Measurements from ENCODE around the gene GLMP. TPM values are rescaled to one million over a fixed set of nuclear protein-coding genes. Genes with fewer than 3 reads are reported as not detected.

Gene GLMP
- total RNA-seq, 4 donors from 2014 or later = 34.9 to 84.3 (median 48.3) TPM

DNA sequence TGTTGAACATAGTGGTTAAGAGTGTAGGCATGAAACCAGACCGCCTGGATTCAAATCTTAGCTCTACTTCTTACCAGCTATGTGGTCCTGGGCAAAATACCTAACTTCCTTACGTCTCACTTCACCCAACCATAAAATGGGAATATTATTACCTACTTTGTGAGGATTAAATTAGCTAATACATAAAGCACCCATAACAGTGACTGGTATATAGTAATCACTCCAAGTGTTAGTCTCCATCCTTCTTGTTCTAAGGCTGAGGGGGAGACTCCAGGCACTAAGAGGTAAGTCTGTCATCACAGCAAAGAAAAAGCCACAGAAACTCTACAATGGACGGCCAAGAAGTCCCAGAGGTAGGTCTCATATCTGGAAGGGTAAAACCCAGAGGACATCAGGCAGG lies 15.6 kb downstream of the GLMP start:
- TF ChIP-seq, protein P1, sequence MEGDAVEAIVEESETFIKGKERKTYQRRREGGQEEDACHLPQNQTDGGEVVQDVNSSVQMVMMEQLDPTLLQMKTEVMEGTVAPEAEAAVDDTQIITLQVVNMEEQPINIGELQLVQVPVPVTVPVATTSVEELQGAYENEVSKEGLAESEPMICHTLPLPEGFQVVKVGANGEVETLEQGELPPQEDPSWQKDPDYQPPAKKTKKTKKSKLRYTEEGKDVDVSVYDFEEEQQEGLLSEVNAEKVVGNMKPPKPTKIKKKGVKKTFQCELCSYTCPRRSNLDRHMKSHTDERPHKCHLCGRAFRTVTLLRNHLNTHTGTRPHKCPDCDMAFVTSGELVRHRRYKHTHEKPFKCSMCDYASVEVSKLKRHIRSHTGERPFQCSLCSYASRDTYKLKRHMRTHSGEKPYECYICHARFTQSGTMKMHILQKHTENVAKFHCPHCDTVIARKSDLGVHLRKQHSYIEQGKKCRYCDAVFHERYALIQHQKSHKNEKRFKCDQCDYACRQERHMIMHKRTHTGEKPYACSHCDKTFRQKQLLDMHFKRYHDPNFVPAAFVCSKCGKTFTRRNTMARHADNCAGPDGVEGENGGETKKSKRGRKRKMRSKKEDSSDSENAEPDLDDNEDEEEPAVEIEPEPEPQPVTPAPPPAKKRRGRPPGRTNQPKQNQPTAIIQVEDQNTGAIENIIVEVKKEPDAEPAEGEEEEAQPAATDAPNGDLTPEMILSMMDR (IDR thresholded peaks at IDR 0.05; ENCODE audit: low read depth) = no peak

DNA sequence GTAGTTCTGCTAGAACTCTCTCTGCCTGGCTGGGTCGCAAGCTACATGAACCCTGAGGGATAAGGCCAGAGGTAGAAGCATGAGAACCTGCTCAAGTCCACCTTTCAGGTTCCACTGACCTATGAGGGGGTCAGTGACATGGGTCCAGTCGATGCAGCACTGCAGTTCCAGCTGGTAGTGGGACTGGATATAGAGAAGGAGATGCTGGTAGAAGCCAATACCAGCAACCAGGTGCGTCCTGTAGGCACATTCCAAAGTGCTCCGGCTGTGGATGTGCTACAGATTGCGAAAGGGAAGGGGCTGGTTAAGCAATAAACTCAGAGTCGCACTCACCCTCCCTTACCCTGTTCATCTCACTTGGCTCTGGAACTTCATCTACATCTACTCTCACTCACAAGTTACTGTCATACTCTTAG lies 18.5 kb downstream of the GLMP start:
- TF ChIP-seq, protein P1 (IDR thresholded peaks at IDR 0.05; ENCODE audit: low read depth) = no peak

DNA sequence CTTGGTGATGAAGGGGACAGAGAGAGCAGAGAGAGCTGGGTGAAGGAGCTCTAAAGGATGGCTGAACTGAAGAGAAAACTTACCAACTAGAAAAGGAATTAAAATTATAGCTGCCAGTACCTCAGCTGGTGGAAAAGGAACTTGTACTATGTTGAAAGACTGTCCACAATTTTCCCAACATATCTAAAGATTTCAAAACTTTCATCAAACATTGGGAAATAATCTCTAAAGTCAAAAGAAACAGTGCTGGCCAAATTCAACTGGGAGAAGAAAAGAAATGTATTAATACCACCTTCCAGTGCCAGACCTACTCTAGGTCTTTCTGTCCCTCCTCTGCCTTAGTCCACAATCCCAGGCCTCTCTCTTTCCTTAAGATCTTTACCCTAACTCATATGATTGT lies 18.9 kb downstream of the GLMP start:
- TF ChIP-seq, protein P1 (IDR thresholded peaks at IDR 0.05; ENCODE audit: low read depth) = no peak

DNA sequence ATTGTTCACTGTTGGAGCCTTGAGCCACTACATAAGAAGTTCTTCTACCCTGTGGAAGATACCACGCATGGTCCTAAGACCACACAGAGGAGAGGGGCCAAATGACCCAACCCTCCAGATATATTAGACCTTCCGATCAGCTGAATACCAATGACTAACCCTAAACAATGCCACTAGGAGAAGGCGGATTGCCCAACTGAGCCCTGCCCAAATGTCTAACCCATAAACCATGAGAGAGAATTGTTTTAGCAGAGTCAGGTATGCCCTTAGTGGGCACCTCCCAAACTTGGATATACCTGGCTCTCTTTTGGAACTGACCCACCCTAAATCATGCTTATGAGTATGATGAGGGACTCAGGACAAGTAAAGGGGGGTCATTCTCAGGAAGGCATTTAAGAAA lies 25.2 kb downstream of the GLMP start:
- TF ChIP-seq, protein P1 (IDR thresholded peaks at IDR 0.05; ENCODE audit: low read depth) = no peak

DNA sequence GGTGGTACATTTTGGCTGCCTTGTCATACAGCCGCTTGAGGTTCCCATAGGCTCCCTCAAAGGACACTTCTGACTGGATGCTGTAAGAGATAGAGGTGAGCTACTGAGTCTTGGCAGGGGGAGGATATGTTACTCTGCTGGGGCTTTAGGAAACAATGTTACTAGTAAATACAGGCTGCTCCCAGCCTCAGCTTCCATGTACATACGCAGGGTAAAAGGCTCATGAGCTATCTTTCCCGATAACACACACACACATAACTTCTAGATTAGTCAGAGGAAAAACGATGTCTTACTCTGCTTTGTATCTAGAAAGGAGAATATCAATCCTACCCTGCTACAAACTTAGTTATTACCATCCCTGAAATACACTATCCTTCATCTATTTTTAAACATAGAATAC lies 27.1 kb downstream of the GLMP start:
- TF ChIP-seq, protein P1 (IDR thresholded peaks at IDR 0.05; ENCODE audit: low read depth) = no peak

DNA sequence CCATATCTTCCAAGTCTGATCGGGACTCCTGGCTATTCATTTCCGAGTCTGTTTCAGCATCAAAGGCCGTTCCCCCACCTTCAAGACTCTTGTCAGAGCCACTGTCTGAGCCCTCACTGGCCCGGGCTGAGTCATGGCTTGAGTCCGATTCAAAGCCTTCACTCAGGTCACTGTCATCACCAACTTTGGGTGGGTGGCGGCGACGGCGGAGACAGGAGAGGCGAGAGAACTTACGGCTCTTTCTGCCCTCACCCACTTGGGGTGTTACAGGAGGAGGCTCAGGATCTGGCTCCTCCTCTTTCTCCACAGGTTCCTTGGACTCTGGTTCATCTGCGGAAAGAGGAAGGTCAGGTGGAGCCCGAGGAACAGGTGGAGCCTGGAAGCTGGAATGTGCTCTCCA lies 29.4 kb downstream of the GLMP start:
- TF ChIP-seq, protein P1 (IDR thresholded peaks at IDR 0.05; ENCODE audit: low read depth) = no peak

DNA sequence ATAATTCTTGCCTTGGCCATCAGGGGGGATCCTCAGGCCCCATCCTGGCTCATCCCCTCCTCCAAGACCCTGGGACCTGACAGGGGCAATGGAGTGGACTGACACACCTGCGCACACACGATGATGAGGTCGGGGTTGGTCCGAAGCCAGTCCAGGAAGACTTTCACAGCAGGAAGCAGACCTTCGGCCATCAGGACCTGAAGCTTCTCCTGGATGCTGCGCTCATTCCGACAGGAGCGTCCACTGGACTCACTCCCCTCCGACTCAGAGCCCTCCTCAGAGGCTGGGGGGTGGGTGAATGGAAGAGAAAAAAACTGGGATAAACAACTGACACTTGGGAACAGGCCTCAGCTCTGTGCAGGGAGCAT lies 32.2 kb downstream of the GLMP start:
- TF ChIP-seq, protein P1 (IDR thresholded peaks at IDR 0.05; ENCODE audit: low read depth) = no peak

Data from subcutaneous adipose tissue (tissue), 4 donors.